Smooth muscle cell (in vitro differentiated cells): ENCODE results near the gene WDR73. TPM values are rescaled to one million over a fixed set of nuclear protein-coding genes. Genes with fewer than 3 reads are reported as not detected.

ENCODE experiments used
- DNase-seq: peaks from one replicate; lab custom pipeline; 2025; ENCODE audit not compliant: unreplicated experiment; lab: John Stamatoyannopoulos, UW
- H2AFZ ChIP-seq: fragments of 200-600 bp; sonication (generic); 2 replicates; pipeline ENCODE4 v1.6.0; 2016; ENCODE audit warnings: antibody characterized with exemption, low read depth, mild to moderate bottlenecking
- H3F3A ChIP-seq: fragments of 200-600 bp; sonication (generic); 2 replicates; pipeline ENCODE4 v1.6.0; 2017; ENCODE audit warnings: antibody characterized with exemption, low read depth
- H3K27ac ChIP-seq: fragments of 200-600 bp; sonication (generic); 2 replicates; pipeline ENCODE4 v1.5.1; 2016; ENCODE audit warnings: low read depth, mild to moderate bottlenecking
- H3K27me3 ChIP-seq: fragments of 200-600 bp; sonication (generic); 2 replicates; pipeline ENCODE4 v1.6.1; 2016; ENCODE audit warnings: low read depth, mild to moderate bottlenecking
- H3K36me3 ChIP-seq: fragments of 200-600 bp; sonication (generic); 2 replicates; pipeline ENCODE4 v1.5.1; 2016; ENCODE audit warnings: low read depth
- H3K4me1 ChIP-seq: fragments of 200-600 bp; sonication (generic); 2 replicates; pipeline ENCODE4 v1.5.1; 2016; ENCODE audit warnings: low read depth
- H3K4me2 ChIP-seq: fragments of 200-600 bp; sonication (generic); 2 replicates; pipeline ENCODE4 v1.6.0; 2016; ENCODE audit warnings: mild to moderate bottlenecking
- H3K4me3 ChIP-seq: fragments of 200-600 bp; sonication (generic); 2 replicates; pipeline ENCODE4 v1.5.1; 2016; ENCODE audit warnings: mild to moderate bottlenecking
- H3K79me2 ChIP-seq: fragments of 200-600 bp; sonication (generic); 2 replicates; pipeline ENCODE4 v1.6.0; 2016; ENCODE audit warnings: low read depth, mild to moderate bottlenecking
- H3K9ac ChIP-seq: fragments of 200-600 bp; sonication (generic); 2 replicates; pipeline ENCODE4 v1.6.0; 2016; ENCODE audit warnings: low read depth
- H3K9me3 ChIP-seq: fragments of 200-600 bp; sonication (generic); replicated peaks from 2 replicates; pipeline ENCODE4 v1.5.1; 2016; ENCODE audit warnings: low read depth
- H4K20me1 ChIP-seq: fragments of 200-600 bp; sonication (generic); 2 replicates; pipeline ENCODE4 v1.6.0; 2016; ENCODE audit warnings: low read depth
- CTCF ChIP-seq: fragments of 200-600 bp; sonication (generic); IDR thresholded peaks from 2 replicates; pipeline ENCODE4 v1.5.1; 2017; ENCODE audit warnings: borderline replicate concordance, mild to moderate bottlenecking, antibody characterized with exemption; ENCODE audit not compliant: insufficient read depth, poor library complexity, severe bottlenecking
- whole genome bisulfite sequencing: methylation state at CpG from one replicate; pipeline ENCODE4 v1.1.7; 2016; ENCODE audit warnings: low lambda C conversion rate; 5-methylcytosine and 5-hydroxymethylcytosine counted together
- polyA plus RNA-seq: library from polyadenylated mRNA; unstranded; fragments of >200 nt; fragmentation: Nextera tagmentation; extraction: Ambion mirVana; gene quantifications from 2 replicates; pipeline ENCODE4 v1.2.1, GENCODE V29; 2016
- total RNA-seq: library from RNA; depleted of rRNA; stranded (reverse); fragments of >200 nt; gene quantifications from 2 replicates; pipeline ENCODE4 v1.2.3, GENCODE V29; 2014

WDR73 gene
- total and polyA plus RNA-seq, 2 experiments from 2014 or later: 12.3 to 19.4 TPM

- WGBS: 76% methylated on average over 3 of the region's 3 CpGs
- H2AFZ ChIP-seq: no peak overlapping the region
- TF ChIP-seq CTCF: no peak
- no peaks in the 10 kb centered on the region for H3K27me3 ChIP-seq
- H3K4me3 ChIP-seq: no peak overlapping the region
- H3K9ac ChIP-seq: no peak overlapping the region
- H3K4me2 ChIP-seq: no peak overlapping the region
- no peaks in the 10 kb centered on the region for H3F3A ChIP-seq
- no peak for DNase-seq
- H3K36me3 ChIP-seq: no peaks in the 10 kb centered on the region
- H3K79me2 ChIP-seq: no peaks in the 10 kb centered on the region
- no peaks in the 10 kb centered on the region for H4K20me1 ChIP-seq
- no peaks in the 10 kb centered on the region for H3K9me3 ChIP-seq
- H3K4me1 ChIP-seq: peaks cover 4% of the 10 kb centered on the region
- H3K27ac ChIP-seq: no peak overlapping the region
Measured at GRCh38 chr15:84594617-84595290, 59.3 kb downstream of the WDR73 start.

GRCh38 chr15:84591815-84592214, 62.3 kb downstream of the WDR73 start:
- no peaks in the 10 kb centered on the region for H3F3A ChIP-seq
- no peaks in the 10 kb centered on the region for H4K20me1 ChIP-seq
- H3K36me3 ChIP-seq: no peaks in the 10 kb centered on the region
- no peak overlapping the region for H3K4me2 ChIP-seq
- H3K27me3 ChIP-seq: no peaks in the 10 kb centered on the region
- H3K27ac ChIP-seq: no peak overlapping the region
- no peaks in the 10 kb centered on the region for H3K79me2 ChIP-seq
- H2AFZ ChIP-seq: no peak overlapping the region
- peaks cover 1% of the 10 kb centered on the region for H3K4me1 ChIP-seq
- H3K9me3 ChIP-seq: no peaks in the 10 kb centered on the region
- 100% methylated on average over 1 of the region's 1 CpG for WGBS
- DNase-seq: no peak
- no peak for TF ChIP-seq CTCF
- no peak overlapping the region for H3K9ac ChIP-seq
- H3K4me3 ChIP-seq: no peak overlapping the region

- H3K36me3 ChIP-seq: no peaks in the 10 kb centered on the region
- no peak overlapping the region for H3K9ac ChIP-seq
- no peaks in the 10 kb centered on the region for H3K27me3 ChIP-seq
- H3K4me2 ChIP-seq: no peak overlapping the region
- TF ChIP-seq CTCF: no peak
- no peak overlapping the region for H3K27ac ChIP-seq
- no peaks in the 10 kb centered on the region for H3K4me1 ChIP-seq
- H3F3A ChIP-seq: no peaks in the 10 kb centered on the region
- H2AFZ ChIP-seq: no peak overlapping the region
- no peak overlapping the region for H3K4me3 ChIP-seq
- no peaks in the 10 kb centered on the region for H3K79me2 ChIP-seq
- H4K20me1 ChIP-seq: no peaks in the 10 kb centered on the region
- 90% methylated on average over 2 of the region's 2 CpGs for WGBS
- H3K9me3 ChIP-seq: no peaks in the 10 kb centered on the region
- no peak for DNase-seq
Measured at GRCh38 chr15:84590406-84590805, 63.7 kb downstream of the WDR73 start.

Other genes with a start within 250 kb of the WDR73 start
- 15.4 and 21.7 TPM in 2 replicates for gene ZSCAN2, start 53.3 kb downstream of the WDR73 start, total RNA-seq
- 6.9 and 12.6 TPM in 2 replicates for gene ZSCAN2, start 53.3 kb downstream of the WDR73 start, polyA plus RNA-seq
- gene NMB, start 3.9 kb upstream of the WDR73 start, total RNA-seq: 2.1 and 4.3 TPM in 2 replicates
- 6.5 and 12.7 TPM in 2 replicates for gene NMB, start 3.9 kb upstream of the WDR73 start, polyA plus RNA-seq
- gene SEC11A, start 61.9 kb upstream of the WDR73 start, total RNA-seq: 276 and 305 TPM in 2 replicates
- 228 and 236 TPM in 2 replicates for gene SEC11A, start 61.9 kb upstream of the WDR73 start, polyA plus RNA-seq
- 7.7 and 10.7 TPM in 2 replicates for gene ZNF592, start 94.3 kb upstream of the WDR73 start, total RNA-seq
- 10.8 and 15.7 TPM in 2 replicates for gene ZNF592, start 94.3 kb upstream of the WDR73 start, polyA plus RNA-seq
- gene ALPK3, start 163.1 kb upstream of the WDR73 start, total RNA-seq: 10.4 and 18.8 TPM in 2 replicates
- gene ALPK3, start 163.1 kb upstream of the WDR73 start, polyA plus RNA-seq: 3.5 and 6.1 TPM in 2 replicates
- gene SLC28A1, start 230.4 kb upstream of the WDR73 start, total RNA-seq: not detected in 2 replicates
- gene SLC28A1, start 230.4 kb upstream of the WDR73 start, polyA plus RNA-seq: 0.09 and 0.63 TPM in 2 replicates